KMS-11 (cell line): ENCODE results near the gene FAM199X.

Experiments used
- H2AFZ ChIP-seq: fragments of 200-600 bp; sonication (generic); 2 replicates; pipeline ENCODE4 v1.6.1; 2016; ENCODE audit warnings: antibody characterized with exemption, mixed run types, low read depth
- H3K27ac ChIP-seq: fragments of 200-600 bp; sonication (generic); 2 replicates; pipeline ENCODE4 v1.6.1; 2016; ENCODE audit warnings: mild to moderate bottlenecking, mixed run types
- H3K27me3 ChIP-seq: fragments of 200-600 bp; sonication (generic); 2 replicates; pipeline ENCODE4 v1.6.1; 2017; ENCODE audit warnings: mild to moderate bottlenecking, low read depth, mixed run types, moderate library complexity; ENCODE audit not compliant: insufficient read depth
- H3K36me3 ChIP-seq: fragments of 200-600 bp; sonication (generic); 2 replicates; pipeline ENCODE4 v1.6.1; 2017; ENCODE audit warnings: mild to moderate bottlenecking, mixed run types; ENCODE audit not compliant: insufficient read depth
- H3K4me1 ChIP-seq: fragments of 200-600 bp; sonication (generic); 2 replicates; pipeline ENCODE4 v1.6.1; 2016; ENCODE audit warnings: mild to moderate bottlenecking, low read depth, mixed run types; ENCODE audit not compliant: poor library complexity, severe bottlenecking
- H3K4me2 ChIP-seq: fragments of 200-600 bp; sonication (generic); 2 replicates; pipeline ENCODE4 v1.7.0; 2016; ENCODE audit warnings: mild to moderate bottlenecking, mixed run types
- H3K4me3 ChIP-seq: fragments of 200-600 bp; sonication (generic); IDR thresholded peaks from 2 replicates; pipeline ENCODE4 v1.6.1; 2017; ENCODE audit warnings: low read depth, low read length, mixed read lengths; ENCODE audit not compliant: insufficient read depth
- H3K79me2 ChIP-seq: fragments of 200-600 bp; sonication (generic); 2 replicates; pipeline ENCODE4 v1.6.1; 2016; ENCODE audit warnings: low read depth, mixed run types; ENCODE audit not compliant: insufficient read depth
- H3K9ac ChIP-seq: fragments of 200-600 bp; sonication (generic); 2 replicates; pipeline ENCODE4 v1.6.1; 2016; ENCODE audit warnings: mild to moderate bottlenecking, mixed run types
- H4K20me1 ChIP-seq: fragments of 200-600 bp; sonication (generic); 2 replicates; pipeline ENCODE4 v1.6.1; 2016; ENCODE audit warnings: mild to moderate bottlenecking, mixed run types; ENCODE audit not compliant: insufficient read depth
- CTCF ChIP-seq: fragments of 200-600 bp; sonication (generic); conservative IDR thresholded peaks from 2 replicates; pipeline ENCODE4 v1.6.1; 2017; ENCODE audit warnings: low read depth, mild to moderate bottlenecking, antibody characterized with exemption, low read length, moderate library complexity, mixed read lengths

The FAM199X gene

DNA sequence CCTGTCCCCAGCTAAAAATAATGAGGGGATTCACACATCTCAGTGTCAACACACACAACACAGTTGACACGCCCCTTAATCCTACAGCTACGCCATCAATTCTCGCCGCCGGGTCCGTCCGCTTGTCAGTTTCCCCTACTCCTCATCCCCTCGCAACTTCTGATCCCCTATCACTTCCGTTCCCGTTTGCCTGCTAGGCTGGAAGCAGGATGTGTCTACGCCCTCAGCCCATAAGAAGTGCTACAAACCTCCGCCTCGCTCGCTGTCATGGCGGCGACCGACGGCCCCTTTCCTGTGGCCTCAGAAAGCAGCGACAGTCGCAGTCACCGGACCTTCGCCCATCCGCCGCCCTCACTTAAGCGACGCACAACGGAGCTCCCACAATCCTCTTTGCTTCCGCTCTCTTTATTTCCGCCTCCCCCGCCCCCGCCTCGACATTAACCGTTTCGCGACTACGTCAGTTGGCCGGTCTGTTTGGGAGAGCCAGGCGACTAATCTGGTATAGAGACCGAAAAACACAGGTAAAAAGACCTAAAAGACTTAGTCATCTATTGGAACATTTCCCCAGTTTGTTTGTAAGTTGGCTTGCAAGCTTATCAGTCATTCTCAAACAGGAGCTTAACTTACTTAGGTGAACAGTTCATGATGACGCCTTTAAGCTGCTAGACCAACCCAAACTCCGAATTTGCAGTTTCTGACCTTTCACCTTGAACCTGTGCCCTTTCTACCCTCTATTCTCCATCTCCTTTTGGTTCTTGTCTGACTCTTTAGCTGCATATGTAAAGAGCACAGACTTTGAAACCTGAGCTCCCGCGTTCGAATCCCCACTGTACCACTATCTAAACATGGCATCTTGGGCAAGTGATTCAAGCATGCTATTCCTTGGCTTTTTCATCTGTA, 9.4 kb upstream of the FAM199X start, which contains the start of gene SLC25A53:
SLC25A53 (minus strand) TSS at position 380 of the 900 bp plus-strand sequence. CDS start 51,752 bp downstream, outside the sequence.
- Histone ChIP-seq H3K36me3 (no peaks in the 10 kb centered on the region), H4K20me1 (no peaks in the 10 kb centered on the region), H3K27me3 (no peaks in the 10 kb centered on the region), H3K4me2 (peak within 1 kb of the TSS; percentile 92), H3K4me1 (peaks cover 4% of the 10 kb centered on the region), H3K79me2 (no peaks in the 10 kb centered on the region), H2AFZ (peak within 1 kb of the TSS; percentile 62), H3K9ac (peak within 1 kb of the TSS; percentile 71), H3K4me3 (peak within 1 kb of the TSS; percentile 6), H3K27ac (peak within 1 kb of the TSS; percentile 85)
- TF ChIP-seq CTCF = no peak

GRCh38 chrX:104166735-104167436, 633 bp downstream of the FAM199X start:
- no peak overlapping the region for H3K27ac ChIP-seq
- H3K79me2 ChIP-seq = peaks cover 24% of the 10 kb centered on the region; the same call in 1 of the 2 replicates
- H3K36me3 ChIP-seq = no peaks in the 10 kb centered on the region

GRCh38 chrX:104168127-104168526, 1.9 kb downstream of the FAM199X start:
- peaks cover 23% of the 10 kb centered on the region for H3K4me1 ChIP-seq
- H3K79me2 ChIP-seq = peaks cover 24% of the 10 kb centered on the region; the same call in 1 of the 2 replicates
- no peaks in the 10 kb centered on the region for H4K20me1 ChIP-seq
- H3K4me3 ChIP-seq = no peak overlapping the region
- no peak overlapping the region for H3K27ac ChIP-seq
- no peak for TF ChIP-seq CTCF
- H2AFZ ChIP-seq = no peak overlapping the region
- no peaks in the 10 kb centered on the region for H3K27me3 ChIP-seq
- peak overlapping the region; percentile 69 for H3K4me2 ChIP-seq
- H3K36me3 ChIP-seq = no peaks in the 10 kb centered on the region
- H3K9ac ChIP-seq = no peak overlapping the region

More at GRCh38 chrX:104166735-104167436, 633 bp downstream of the FAM199X start:
- Histone ChIP-seq H2AFZ (peak overlapping the region; percentile 41; the same call in 1 of the 2 replicates), H3K4me2 (peak overlapping the region; percentile 69; the same call in 1 of the 2 replicates), H3K4me1 (peaks cover 23% of the 10 kb centered on the region), H3K4me3 (no peak overlapping the region), H4K20me1 (no peaks in the 10 kb centered on the region), H3K27me3 (no peaks in the 10 kb centered on the region), H3K9ac (peak overlapping the region; percentile 39; the same call in 1 of the 2 replicates)
- TF ChIP-seq CTCF = no peak

DNA sequence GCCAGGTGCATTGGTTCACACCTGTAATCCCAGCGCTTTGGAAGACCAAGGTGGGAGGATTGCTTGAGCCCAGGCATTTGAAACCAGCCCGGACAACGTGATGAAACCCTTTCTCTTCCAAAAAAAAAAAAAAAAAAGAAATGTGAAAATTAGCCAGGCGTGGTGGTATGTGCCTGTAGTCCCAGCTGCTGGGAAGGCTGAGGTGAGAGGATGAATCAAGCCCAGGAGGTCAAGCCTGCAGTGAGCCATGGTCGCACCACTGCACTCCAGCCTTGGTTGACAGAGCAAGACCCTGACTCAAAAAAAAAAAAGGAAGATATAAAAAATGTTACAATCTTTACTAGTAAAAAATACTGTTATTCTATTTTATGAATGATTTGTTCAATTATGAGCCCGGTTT, 5.9 kb downstream of the FAM199X start:
- Histone ChIP-seq H3K4me1 (peaks cover 12% of the 10 kb centered on the region), H3K27ac (no peak overlapping the region), H3K79me2 (peaks cover 21% of the 10 kb centered on the region; the same call in 1 of the 2 replicates), H3K36me3 (no peaks in the 10 kb centered on the region), H3K4me3 (no peak overlapping the region), H3K4me2 (no peak overlapping the region), H3K9ac (no peak overlapping the region), H2AFZ (no peak overlapping the region), H3K27me3 (no peaks in the 10 kb centered on the region), H4K20me1 (no peaks in the 10 kb centered on the region)
- TF ChIP-seq CTCF = no peak
